CD4-positive, alpha-beta T cell treated with Interleukin-4 for 1 hour (primary cell): ENCODE data around the gene EPS8.
"Not testable (repeated sequence)": the region's sequence is repeated elsewhere in the genome, so short reads cannot be mapped to it uniquely, and the experiment has no call there.

Experiments
- DNase-seq, 2 donors: peaks; one replicate each; pipeline ENCODE4 v3.0.0-alpha.2; 2020 to 2022

The EPS8 gene

DNA sequence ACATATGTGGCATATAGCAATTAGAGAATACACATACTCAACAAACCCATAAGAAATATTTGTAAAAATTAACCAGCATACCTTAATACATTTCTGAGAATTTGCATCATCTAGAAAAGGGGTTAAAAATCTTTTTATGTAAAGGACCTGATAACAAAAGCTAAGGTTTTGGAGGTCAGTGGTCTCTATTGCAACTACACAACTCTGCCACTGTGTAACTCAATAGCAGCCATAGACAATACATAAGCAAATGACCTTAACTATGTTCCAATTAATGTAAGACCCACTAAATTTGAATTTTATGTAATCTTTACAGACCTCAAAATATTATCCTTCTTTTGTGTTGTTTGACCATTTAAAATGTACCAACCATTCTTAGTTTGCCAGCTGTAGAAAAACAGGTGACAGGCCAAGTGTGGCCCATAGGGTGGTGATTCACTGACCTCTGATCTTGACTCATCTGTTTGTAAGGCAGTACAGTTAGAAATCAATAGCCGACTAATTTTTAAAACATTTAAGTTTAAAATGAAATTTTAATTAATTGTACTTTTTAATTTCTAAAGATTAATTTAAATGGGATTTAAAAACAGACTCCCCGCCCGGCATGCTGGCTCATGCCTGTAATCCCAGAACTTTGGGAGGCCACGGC lies 7.4 kb upstream of the EPS8 start:
- DNase-seq, result no peak

DNA sequence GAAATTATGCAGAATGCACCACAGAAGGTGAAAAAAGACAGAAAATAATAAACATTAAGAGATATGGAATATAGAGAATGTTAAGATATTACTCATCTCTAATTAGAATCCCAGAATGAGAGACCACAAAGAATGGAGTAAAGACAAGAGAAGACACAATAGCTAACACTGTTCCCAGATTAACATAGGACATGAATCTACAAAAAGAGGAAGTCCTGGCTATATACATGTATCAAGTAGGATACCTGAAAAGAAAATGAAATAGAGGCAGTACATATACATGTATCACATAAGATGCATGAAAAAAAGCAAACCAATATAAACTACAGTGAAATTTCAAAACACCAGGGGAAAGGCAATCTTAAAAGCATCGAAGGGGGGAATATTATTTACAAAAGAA lies 5.6 kb upstream of the EPS8 start:
- DNase-seq, result no peak

DNA sequence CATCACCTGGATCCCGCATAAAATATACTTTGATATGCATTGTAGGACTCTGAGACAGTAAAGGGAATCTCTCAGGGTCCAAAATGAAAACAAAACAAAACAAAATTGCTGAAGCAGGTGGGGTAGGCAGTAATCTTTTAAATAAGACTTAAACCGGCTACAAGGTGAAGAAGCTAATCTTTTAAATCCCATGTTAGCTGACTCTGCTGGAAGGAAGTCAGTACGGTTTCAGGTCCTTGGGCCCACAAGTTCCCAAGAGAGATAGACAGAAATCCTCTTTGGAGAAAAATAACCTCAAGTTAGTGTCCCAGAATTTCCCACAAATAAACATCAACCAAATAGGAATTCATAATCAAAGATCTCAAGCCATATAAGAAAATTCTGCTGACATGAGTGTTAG lies 5.0 kb upstream of the EPS8 start:
- DNase-seq, result no peak

DNA sequence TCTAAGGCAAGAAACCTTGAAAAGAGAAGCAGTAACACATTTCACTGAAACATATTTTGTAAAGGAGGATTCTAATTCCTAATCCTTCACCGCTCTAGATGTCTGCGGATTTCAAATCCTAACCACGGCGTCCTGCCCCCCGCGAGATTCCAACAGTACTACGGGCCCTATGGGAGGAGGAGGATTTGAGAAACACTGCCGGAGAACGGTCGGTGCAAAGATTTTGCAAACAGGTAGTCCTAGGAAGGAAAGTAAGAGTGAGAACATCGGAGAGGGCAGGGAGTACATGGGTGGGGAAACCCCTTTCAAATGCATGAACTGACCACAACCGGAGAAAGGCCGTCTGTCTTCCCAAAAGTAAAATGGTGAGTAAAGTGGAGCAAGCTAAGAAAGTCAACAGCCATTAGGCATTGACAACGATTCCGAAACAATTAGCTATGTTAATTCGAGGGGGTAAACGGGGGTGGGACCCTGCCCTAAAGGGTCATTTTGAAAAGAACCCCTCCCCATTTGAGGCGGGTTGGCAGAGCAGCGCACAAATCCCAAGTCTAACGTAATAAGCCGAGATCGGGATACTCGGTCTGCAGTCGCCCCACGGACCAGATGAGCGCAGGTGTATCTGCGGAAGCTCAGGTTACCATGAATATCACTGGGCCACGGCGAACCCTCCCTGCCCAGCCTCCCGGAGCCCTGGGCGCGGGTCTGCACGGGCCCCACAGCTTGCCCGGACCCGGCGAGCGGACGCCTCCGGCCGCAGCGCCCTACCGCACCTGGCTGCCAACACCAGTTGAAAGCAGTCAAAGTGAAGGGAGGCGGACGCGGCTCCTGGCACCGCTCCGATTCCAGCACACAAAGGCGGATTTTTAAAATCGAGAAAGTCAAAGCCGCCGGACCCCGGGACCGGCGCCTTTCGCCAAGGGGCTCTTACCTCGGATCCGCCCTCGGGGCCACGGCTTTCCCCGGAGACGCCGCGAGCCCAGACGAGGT lies 662 bp downstream of the EPS8 start:
- peak; percentile 13 to 28 for DNase-seq

DNA sequence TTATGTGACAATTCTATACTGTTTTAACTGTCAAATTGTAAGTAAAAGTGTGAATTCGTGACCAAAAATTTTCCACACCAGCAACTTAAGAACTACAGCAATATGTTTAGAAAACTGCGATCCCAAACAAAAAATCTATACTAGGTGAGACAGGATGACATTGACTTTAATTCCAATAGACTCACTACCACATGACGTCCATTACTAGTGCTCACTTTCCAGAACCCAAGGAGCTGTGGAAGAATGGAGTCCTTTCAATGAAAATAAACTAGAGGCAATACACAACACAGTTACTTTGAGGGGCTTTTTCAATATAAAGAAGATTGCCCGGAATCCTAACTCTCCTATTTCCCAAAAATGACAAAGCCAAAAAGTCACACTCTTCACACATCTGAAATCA lies 1.4 kb downstream of the EPS8 start:
- no peak for DNase-seq

DNA sequence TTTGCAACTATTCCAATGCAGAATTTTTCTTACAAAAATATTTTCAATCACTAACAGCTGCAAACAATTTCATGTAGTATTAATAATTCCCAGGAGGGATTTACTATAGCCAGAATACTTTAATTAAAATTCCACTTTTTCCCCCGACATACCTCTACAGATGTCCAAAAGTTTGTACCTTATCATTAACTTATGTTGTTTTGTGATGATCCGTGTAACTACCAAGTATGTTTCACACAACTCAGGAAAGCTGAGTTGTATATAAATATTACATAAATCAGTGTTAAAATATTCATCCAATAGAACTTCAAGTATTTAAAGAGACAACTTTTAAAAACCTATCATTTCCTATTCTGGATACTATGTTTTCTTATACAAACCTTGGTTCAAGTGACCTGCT lies 2.4 kb downstream of the EPS8 start:
- no peak for DNase-seq

DNA sequence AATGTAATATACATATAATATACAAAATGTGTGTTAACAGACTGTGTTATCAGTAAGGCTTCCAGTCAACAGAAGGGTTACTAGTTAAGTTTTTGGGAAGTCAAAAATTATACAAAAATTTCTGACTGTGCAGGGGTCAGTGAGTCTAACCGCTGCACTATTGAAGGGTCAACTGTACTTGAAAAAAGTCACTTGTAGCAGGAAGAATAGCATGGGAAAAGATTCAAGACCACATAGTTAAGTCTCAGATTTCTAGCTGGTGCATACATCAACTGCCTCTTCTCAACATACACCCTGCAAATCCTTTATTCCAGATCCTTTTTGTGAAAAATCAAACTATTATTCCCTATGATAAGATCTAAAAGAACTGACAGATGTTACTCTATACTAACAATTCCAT lies 5.9 kb downstream of the EPS8 start:
- no peak for DNase-seq

DNA sequence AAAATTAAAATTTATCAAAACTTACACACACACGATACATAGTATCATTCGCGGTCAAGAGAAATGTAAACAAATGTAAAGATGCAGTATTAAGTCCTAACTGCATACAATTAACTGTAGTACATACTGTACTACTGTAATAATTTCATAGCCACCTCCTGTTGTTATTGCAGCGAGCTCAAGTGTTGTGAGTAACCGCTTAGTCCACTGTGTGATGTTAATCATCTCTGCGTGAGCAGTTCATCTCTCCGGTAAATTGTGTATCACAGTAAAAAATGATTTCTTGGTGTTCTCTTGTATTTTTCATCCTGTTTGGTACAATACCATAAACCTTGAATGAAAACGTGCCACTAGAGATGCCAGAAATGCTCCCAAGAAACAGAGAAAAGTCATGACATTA lies 6.5 kb downstream of the EPS8 start:
- DNase-seq, result no peak

DNA sequence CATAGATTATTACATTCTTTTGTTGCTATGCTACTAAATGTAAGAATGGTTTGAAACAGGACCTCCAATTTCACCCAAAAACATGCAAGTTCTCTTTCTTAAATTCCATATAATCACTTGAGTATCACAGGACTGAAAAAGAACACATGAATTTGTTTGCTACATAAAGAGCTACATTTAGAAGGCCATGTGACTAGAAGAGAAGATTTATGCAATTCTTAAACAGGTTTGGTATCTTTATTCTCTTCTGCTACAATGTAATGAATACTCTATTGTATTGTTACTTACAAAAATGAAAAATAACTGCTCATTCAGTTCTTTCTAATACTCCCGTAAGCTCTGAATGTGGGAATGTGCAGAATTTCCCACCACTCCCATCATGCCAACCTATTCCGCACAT lies 9.3 kb downstream of the EPS8 start:
- no peak for DNase-seq

DNA sequence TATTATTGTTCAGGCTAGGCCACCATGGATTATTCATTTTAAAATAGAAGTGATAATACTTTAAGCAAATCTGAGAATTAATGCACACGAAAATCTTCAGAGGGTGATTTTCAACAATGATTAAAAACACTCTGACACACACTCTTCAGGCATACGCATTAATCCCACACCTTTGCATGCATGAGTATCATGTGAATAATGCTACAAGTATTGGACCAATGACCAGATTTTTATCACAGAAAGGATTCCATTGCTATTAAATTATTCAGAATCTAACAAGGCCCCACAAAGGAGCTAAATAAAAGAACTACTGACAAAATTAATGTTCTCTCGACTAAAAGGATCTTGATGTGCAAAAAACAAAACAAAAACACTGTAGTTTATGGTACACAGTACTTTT lies 11.1 kb downstream of the EPS8 start:
- DNase-seq, result no peak

DNA sequence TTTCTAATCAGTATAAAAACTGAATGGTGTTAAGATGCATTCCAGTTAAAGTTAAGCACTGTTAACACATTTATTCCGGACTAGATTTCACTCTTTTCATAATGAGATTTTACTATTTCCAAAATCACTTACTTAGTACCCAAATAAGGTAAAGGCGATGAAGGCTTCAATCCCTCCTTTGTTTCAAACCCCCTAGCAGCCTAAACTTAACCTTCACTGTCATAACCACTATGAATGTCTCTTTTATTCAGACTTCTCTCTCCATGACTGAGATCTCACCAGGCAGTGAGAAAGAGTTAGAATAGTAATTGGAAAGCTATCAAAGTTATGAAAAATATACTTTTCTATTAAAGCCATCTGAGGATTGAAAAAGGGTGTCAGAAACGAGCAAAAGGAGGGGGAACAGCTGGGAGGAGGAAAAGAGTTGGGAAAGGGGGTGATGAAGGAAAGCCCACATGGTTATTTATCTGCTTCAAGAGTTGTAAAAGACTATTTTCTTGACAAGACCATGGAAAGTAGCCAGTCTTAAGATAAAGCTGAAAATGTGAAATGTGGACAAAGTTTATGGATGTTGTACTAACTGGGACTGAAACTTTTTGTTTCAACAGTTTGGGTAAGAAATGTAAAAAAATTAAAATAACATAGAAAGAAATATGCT lies 11.7 kb downstream of the EPS8 start:
- DNase-seq, result no peak

DNA sequence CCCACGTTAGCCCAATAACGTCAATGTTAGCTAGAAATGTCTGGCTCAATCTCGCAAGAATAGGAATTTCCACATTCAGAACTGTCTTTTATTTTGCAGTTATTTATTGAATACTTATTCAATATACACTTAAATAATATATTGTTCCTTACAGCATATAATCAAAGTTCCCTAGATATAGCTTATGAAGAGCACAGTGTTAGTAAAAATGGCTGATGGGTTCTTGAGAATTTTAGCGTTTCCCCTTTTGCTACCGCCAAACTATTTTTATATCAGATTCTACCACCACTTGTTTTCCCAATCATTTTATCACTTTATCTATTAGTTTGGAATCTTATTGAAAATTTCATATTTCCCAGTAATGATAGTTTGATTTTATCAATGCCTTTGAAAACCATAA lies 12.7 kb downstream of the EPS8 start:
- no peak for DNase-seq

DNA sequence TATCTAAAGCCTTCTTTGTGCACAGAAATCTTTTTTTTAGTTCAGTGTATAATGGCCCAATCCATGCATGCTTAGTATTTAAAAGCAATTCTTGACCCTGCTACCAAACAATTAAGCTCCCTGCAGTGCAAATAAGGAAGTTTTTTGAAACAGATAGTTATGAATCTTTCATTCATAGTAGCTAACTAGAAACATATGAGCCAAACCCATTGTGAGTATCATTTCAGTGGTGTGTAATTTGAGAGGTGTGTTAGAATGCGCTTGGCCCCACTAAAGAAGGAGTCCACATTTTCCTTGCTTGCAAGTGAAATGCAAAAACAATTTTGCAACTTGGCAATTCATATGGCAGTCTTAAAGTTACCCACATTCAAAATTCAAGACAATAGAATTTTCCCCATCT lies 14.4 kb downstream of the EPS8 start:
- DNase-seq, result no peak

DNA sequence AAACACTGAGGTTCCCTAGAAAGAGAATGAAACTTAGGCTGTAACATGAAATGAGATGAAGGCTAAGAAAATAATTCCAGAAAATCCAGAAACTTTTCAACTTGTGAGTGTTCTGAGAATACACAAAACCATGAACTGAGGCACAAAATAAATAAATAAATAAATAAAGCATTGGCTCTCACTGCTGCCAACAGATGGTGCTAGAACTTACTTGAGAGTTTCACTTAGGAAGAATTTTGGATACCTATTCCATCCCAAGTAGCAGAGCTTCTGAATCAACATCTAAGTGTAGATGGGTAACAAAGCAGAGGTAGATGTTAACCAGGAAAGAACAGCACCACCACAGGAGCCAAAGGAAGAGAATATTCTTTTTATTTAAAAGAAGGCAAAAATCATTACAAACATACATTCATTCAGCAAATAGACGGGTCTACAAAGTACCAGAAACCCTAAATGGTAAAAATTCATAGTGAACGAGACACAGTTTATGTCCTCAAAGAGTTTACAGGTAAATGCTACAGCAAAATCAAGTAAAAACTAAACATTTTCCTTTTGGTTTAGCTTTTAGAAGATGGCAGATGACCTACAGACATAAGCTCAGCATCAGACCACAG lies 16.7 kb downstream of the EPS8 start:
- DNase-seq, result peak in 1 of 2 donors; percentile 24

DNA sequence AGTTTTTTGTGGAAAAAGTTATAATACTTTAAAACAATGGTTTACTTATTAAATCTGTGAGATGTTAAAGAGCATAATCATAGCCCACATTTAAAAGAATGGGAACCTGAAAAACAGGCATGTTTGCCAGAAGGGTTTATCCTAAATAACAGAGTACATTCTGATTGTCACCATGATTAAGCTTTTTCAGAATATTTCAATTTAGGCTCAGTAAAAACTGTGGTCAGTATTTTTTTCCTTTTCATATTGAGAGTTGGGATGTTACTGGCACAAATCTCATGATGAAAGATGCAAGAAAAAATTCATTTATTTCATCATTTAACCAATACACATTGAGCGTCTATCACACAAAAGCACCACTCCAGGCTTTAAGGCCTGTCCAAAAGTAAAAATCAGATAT lies 18.6 kb downstream of the EPS8 start:
- DNase-seq, result no peak

DNA sequence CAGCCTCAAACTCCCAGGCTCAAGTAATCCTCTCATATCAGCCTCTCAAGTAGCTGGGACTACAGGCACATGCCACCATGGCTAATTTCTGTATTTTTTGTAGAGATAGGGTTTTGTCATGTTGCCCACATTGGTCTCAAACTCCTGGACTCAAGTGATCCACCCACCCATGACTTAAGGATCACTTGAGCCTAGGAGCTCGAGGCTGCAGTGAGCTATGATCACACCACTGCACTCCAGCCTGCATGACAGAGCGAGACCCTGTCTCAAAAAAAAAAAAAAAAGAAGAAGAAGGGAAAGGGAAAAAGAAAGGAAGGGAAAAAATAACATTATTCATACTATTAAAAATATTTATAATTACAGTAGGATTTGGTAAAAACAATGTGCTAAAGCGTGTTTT lies 19.2 kb downstream of the EPS8 start:
- no peak for DNase-seq

DNA sequence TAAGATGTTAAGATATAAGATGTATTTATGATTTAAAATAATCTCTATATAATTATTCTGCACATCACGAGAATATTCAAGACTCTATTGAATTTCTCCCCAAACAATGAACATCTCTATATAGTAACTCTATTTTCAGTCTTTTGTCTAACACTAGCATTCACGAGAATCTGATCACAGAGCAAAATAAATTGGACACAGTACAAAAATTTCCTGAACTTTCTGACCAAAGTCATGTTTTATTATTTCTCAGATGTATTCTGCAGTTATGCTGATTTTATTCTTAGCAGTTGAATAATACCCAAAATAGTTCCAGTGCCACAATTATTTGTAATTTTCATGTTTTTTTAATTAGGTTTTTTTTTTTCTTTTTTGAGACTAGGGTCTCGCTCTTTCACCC lies 19.6 kb downstream of the EPS8 start:
- no peak for DNase-seq

DNA sequence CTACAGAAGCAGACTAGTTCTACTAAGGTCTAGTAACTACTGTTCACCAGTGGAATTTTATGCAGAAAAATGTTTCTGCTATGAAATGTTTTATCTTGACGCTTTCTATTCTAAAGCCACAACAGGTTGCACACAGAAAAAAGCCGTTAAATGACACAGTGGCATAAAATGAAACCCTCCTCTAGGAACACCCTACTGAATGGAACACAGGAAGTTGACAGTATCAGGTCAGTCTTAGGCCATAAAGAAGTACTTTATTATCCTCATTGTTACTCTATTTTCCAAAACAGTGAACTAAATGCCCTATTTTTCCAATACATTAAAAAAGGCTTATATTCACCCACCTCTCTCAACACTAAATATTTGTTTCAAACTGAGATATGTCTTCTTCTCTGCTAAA lies 21.9 kb downstream of the EPS8 start:
- DNase-seq, result no peak

DNA sequence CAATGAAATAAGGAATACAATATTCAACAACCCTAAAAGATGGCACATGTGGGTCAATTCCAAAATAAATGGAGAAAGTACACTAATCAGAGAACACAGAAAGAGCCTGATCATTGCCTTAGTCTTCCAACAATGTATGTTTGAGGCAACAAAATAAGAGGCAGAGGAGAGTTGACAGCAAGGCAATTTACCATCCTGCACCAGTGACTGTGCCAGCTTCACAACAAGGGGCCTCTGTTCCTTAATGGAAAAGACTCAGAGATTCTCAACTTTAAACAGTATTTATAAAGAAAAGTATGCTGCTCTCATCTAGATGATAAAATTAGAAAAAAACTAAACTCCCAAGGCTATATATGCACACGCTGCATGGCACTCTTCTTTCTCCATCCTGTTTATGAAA lies 25.9 kb downstream of the EPS8 start:
- DNase-seq, result no peak

DNA sequence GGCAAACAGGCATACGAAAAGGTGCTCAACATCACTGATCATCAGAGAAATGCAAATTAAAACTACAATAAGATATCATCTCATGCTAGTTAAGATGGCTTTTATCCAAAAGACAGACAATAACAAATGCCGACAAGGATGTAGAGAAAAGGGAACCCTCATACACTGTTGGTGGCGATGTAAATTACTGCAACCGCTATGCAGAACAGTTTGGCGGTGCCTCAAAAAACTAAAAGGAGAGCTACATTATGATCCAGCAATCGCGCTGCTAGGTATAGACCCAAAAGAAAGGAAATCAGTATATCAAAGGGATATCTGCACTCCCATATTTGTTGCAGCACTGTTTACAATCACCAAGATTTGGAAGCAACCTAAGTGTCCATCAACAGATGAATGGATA lies 27.0 kb downstream of the EPS8 start:
- DNase-seq, result not testable (repeated sequence)

DNA sequence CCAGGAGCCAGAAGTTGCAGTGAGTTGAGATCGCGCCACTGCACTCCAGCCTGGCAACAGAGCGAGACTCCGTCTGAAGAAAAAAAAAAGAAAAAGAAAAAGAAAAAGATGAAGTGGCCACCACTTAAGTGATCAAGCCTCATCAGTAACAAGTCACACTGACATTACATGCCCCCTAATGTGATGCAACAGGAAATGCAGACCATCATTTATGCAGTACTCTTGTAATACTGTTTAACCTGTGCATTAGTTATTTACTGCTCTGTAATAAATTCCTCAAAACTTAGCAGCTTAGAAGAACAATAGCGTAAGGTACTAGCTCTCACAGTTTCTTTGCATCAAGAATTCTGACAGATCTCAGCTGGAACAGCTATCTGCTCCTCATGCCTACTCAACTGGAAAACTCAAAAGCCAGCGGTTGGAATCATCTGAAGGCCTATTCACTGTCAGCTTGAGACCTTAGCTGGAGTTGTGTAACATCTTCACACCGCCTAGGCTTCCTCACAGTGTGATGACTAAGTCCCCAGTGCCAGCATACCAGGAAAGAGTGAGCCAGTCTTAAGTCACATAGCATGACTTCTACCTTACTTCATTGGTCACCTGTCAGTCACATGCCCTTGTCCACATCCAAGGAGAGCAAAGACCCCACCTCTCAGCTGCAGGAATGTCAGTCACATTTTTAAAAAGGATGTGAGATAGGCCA lies 31.5 kb downstream of the EPS8 start:
- peak in 1 of 2 donors; percentile 33 for DNase-seq

DNA sequence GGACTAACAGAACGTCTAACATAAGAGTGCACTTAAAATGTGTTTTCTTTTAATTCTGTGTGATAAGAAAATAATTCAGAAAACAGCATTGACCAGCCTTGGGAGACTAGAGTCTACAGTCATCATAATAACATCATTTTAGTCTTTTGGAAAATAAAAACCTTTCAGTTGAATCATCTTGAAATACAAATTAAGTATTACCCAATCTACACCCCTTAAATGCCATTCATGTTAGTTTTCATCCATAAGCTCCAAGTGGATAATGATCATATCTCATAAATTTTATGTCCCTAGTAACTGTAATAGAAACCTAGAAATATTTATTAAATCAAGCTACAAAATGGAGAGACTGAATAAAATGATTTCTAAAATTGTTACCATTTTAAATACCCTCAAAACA lies 32.4 kb downstream of the EPS8 start:
- DNase-seq, result no peak

DNA sequence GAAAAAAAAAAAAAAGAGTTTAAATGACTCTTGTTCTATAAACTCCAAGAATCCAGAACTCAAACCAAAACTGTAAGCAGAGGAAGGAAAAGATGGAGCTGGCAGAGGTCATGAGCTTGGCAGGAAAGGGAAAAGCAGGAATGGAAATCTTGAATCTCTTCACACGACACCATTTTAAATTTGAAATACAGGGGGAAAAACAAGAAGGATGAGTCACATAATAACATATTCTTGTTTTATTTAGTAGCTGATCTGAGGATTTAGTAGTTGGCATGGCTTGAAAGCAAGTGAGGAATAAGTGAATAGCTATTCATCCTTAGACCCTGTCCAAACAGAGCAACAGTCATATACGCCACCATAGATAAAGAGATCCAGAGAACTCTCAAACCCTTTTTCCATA lies 35.0 kb downstream of the EPS8 start:
- DNase-seq, result no peak
